ENCODE measurements around the gene PRAF2. TPM values are rescaled to one million over a fixed set of nuclear protein-coding genes. Genes with fewer than 3 reads are reported as not detected.

The PRAF2 gene
- total and polyA plus RNA-seq, 2 experiments from 2014 or later, result 6.7 to 59.7 TPM

DNA sequence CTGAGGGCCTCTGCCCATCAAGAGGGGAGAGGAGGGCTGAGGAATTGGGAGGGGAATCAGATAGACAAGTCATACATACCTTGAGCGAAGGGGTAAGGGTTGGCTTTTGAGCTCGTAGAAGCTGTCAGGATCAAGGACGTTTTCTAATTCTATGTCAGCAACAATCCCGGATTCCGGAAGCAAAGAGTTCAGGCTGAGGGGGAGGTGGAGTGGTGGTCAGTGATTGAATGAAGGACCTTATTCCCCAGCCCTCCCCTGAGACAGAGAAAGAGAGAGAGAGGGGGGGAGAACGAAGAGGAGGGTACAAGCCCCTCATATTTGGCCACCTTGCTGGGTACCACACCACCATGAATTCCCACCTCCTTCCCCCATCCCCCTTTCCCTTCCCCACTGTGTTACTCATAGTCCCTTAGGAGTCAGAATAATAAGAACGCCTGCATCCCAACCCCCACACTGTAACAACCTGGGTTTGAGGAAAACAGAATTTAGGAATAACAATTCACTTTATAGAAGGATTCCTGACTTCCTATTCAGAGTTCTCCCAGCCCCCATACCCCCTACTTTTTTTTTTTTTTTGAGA is 33.3 kb downstream of the PRAF2 start:
- no peaks in the 10 kb centered on the region for H3K9me2 ChIP-seq (replicated peaks; ENCODE audit: insufficient read depth)
- no peaks in the 10 kb centered on the region for H3K9me3 ChIP-seq (ENCODE audit: low read depth)
- no peak for DNase-seq (ENCODE audit: low spot score)
- no peaks in the 10 kb centered on the region for H3K36me3 ChIP-seq (replicated peaks; ENCODE audit: insufficient read depth, low read depth)
- peaks cover 16% of the 10 kb centered on the region for H3K4me1 ChIP-seq (ENCODE audit: insufficient read depth)
- no peak overlapping the region for H2AFZ ChIP-seq
- no peaks in the 10 kb centered on the region for H3K27me3 ChIP-seq
- TF ChIP-seq EZH2 (IDR thresholded peaks at IDR 0.05; ENCODE audit: borderline replicate concordance) (no peak), EZH2phosphoT487 (IDR thresholded peaks at IDR 0.05; ENCODE audit: low read depth, severe bottlenecking, unreplicated experiment) (no peak)
- TF ChIP-seq, protein P1, sequence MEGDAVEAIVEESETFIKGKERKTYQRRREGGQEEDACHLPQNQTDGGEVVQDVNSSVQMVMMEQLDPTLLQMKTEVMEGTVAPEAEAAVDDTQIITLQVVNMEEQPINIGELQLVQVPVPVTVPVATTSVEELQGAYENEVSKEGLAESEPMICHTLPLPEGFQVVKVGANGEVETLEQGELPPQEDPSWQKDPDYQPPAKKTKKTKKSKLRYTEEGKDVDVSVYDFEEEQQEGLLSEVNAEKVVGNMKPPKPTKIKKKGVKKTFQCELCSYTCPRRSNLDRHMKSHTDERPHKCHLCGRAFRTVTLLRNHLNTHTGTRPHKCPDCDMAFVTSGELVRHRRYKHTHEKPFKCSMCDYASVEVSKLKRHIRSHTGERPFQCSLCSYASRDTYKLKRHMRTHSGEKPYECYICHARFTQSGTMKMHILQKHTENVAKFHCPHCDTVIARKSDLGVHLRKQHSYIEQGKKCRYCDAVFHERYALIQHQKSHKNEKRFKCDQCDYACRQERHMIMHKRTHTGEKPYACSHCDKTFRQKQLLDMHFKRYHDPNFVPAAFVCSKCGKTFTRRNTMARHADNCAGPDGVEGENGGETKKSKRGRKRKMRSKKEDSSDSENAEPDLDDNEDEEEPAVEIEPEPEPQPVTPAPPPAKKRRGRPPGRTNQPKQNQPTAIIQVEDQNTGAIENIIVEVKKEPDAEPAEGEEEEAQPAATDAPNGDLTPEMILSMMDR (IDR thresholded peaks at IDR 0.05; ENCODE audit: poor library complexity), result no peak
- no peak overlapping the region for H3K4me3 ChIP-seq
- peak overlapping the region; percentile 80 for H3K4me2 ChIP-seq
- peak overlapping the region; percentile 99 for H3K27ac ChIP-seq
- peaks cover 37% of the 10 kb centered on the region for H3K79me2 ChIP-seq
- H4K20me1 ChIP-seq (ENCODE audit: insufficient read depth, poor library complexity, severe bottlenecking), result no peaks in the 10 kb centered on the region
- WGBS (ENCODE audit: low lambda C conversion rate, missing lambda C conversion rate), result 43% methylated on average over 7 of the region's 7 CpGs

DNA sequence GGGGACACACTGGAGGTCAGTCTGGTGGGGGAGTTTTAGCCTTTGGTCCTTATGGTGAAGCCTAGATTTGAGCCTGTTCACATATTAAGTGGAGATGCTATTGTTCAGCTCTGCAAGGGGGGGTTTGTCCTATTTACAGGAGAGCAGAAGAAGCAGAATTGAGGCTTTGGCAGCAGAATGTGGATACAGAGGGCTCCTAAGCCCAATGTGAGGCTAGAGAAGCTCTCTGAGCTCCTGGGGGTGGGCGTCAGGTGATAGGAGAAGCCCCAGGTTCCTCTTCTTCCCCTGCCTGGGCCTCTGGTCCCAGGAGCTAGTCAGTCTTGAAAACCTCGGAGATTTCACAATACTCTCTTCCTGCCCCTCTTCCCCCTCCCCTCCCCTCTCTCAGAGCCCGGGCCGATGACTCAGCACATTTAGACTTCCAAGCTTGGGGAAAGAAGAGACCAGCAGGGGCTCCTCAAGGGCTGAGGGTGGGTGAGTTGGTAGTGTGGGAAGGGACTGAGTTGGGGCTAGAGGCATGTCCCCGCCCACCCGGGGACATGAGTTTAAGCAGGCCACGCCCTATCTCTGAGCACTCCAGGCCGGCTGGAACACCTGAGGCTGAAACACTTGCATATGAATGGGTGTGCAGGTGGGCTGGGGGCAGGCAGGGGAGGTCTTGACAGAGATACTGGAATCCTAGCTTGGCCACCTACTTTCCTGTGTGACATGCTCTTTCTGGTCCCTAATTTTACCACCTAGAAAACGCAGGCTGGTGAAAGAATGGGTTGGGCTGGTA is 34.0 kb downstream of the PRAF2 start:
- no peaks in the 10 kb centered on the region for H3K36me3 ChIP-seq (replicated peaks; ENCODE audit: insufficient read depth, low read depth)
- 50% methylated on average over 9 of the region's 9 CpGs for WGBS (ENCODE audit: low lambda C conversion rate, missing lambda C conversion rate)
- peak overlapping the region; percentile 80 for H3K4me2 ChIP-seq
- no peaks in the 10 kb centered on the region for H3K9me2 ChIP-seq (replicated peaks; ENCODE audit: insufficient read depth)
- H2AFZ ChIP-seq, result no peak overlapping the region
- no peaks in the 10 kb centered on the region for H3K27me3 ChIP-seq
- no peak overlapping the region for H3K4me3 ChIP-seq
- TF ChIP-seq EZH2 (IDR thresholded peaks at IDR 0.05; ENCODE audit: borderline replicate concordance) (no peak), EZH2phosphoT487 (IDR thresholded peaks at IDR 0.05; ENCODE audit: low read depth, severe bottlenecking, unreplicated experiment) (no peak)
- TF ChIP-seq, protein P1 (IDR thresholded peaks at IDR 0.05; ENCODE audit: poor library complexity), result no peak
- H4K20me1 ChIP-seq (ENCODE audit: insufficient read depth, poor library complexity, severe bottlenecking), result no peaks in the 10 kb centered on the region
- peaks cover 37% of the 10 kb centered on the region for H3K79me2 ChIP-seq
- peak overlapping the region; percentile 99 for H3K27ac ChIP-seq
- peak; percentile 93 for DNase-seq (ENCODE audit: low spot score)
- H3K9me3 ChIP-seq (ENCODE audit: low read depth), result no peaks in the 10 kb centered on the region
- H3K4me1 ChIP-seq (ENCODE audit: insufficient read depth), result peaks cover 16% of the 10 kb centered on the region

DNA sequence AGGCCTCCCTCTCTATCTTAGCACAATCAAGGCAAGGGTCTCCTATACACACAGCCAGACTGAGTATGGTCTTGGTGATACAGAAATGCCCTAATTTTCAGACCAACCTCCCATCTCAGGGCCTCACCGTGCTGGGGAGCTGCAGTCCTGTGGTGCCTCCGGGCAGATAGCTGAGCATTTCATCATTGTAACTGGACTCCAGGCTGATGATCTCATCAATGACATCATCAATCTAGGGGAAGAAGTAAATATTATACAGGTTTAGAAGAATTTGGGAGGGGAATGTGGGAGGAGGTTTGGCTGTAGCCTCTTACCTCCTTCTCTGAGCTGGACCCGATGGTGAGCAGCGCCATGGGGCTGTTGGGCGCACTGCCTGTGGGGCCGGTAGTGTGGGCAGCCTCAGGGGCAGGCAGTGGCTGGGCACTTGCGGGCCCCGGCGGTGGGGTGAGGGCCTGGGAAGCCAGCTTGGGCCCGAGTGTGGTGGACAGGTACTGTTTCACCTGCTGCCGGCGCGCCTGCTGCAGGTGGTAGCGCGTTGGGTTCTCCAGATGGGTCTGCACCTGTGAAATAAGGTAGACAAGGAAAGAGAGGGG is 35.8 kb downstream of the PRAF2 start:
- Histone ChIP-seq H3K4me3 (no peak overlapping the region), H3K4me2 (no peak overlapping the region)

More for the DNA sequence above, 35.8 kb downstream of the PRAF2 start:
- Histone ChIP-seq H3K27me3 (no peaks in the 10 kb centered on the region), H3K4me1 (ENCODE audit: insufficient read depth) (peaks cover 13% of the 10 kb centered on the region), H3K9me2 (replicated peaks; ENCODE audit: insufficient read depth) (no peaks in the 10 kb centered on the region), H3K36me3 (replicated peaks; ENCODE audit: insufficient read depth, low read depth) (no peaks in the 10 kb centered on the region), H3K9me3 (ENCODE audit: low read depth) (no peaks in the 10 kb centered on the region), H3K79me2 (peaks cover 37% of the 10 kb centered on the region), H2AFZ (no peak overlapping the region), H4K20me1 (ENCODE audit: insufficient read depth, poor library complexity, severe bottlenecking) (no peaks in the 10 kb centered on the region), H3K27ac (peak overlapping the region; percentile 34)
- 90% methylated on average over 15 of the region's 15 CpGs for WGBS (ENCODE audit: low lambda C conversion rate, missing lambda C conversion rate)
- TF ChIP-seq EZH2 (IDR thresholded peaks at IDR 0.05; ENCODE audit: borderline replicate concordance) (no peak), EZH2phosphoT487 (IDR thresholded peaks at IDR 0.05; ENCODE audit: low read depth, severe bottlenecking, unreplicated experiment) (no peak)
- TF ChIP-seq, protein P1 (IDR thresholded peaks at IDR 0.05; ENCODE audit: poor library complexity), result no peak
- DNase-seq (ENCODE audit: low spot score), result no peak
